DOHH2 (cell line): Measurements from ENCODE around the gene ADRA1B.

Experiments used
- CTCF ChIP-seq: fragments of 200-600 bp; sonication (generic); IDR thresholded peaks from one replicate; pipeline ENCODE4 v1.5.1; 2014; ENCODE audit warnings: antibody characterized with exemption, mild to moderate bottlenecking, low read depth, low read length; ENCODE audit not compliant: poor library complexity, severe bottlenecking
- EZH2phosphoT487 ChIP-seq: fragments of 200-600 bp; sonication (generic); IDR thresholded peaks from 2 replicates; pipeline ENCODE4 v1.6.1; 2017; ENCODE audit warnings: borderline replicate concordance, mild to moderate bottlenecking, antibody characterized with exemption, low read length, moderate library complexity, mixed read lengths

GRCh38 chr5:159877894-159878448, 38.3 kb upstream of the ADRA1B start:
- TF ChIP-seq CTCF: no peak
- TF ChIP-seq EZH2phosphoT487: no peak
